HEK293 (cell line): ENCODE data around the gene APLF.

Experiments used
- YY1 ChIP-seq: fragments of 450-650 bp; formaldehyde crosslinking; IDR thresholded peaks from 2 replicates; pipeline ENCODE4 v1.5.1; 2018; ENCODE audit warnings: missing biosample characterization, missing genetic modification characterization
- ZFP37 ChIP-seq: fragments of 450-650 bp; formaldehyde crosslinking; IDR thresholded peaks from 2 replicates; pipeline ENCODE4 v1.5.1; 2016; ENCODE audit warnings: missing biosample characterization, missing genetic modification characterization
- TF ChIP-seq, protein P1 (sequence below): fragments of 450-650 bp; formaldehyde crosslinking; IDR thresholded peaks from 2 replicates; pipeline ENCODE4 v1.5.1; 2016; ENCODE audit warnings: missing biosample characterization, missing genetic modification characterization

DNA sequence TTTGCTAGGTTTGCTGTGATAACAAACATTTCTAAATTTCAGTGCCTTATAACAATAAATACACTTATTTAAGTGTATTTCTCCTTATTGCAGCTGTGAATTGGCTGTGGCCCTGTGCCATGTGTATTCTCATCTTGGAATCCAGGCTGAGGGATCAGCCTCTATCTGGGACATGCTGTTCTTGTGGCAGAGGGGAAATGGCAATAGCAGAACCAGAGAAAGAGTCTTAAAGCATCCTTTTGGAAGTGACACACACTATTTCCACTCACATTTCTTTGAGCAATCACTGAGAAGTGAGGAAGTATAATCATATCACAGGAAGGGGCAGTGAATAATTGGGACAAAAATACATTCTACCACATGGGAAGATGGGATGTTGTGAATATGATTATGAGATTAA is 109.8 kb downstream of the APLF start:
- TF ChIP-seq YY1 (tag by site-specific recombination) (no peak), ZFP37 (tag by site-specific recombination) (no peak)
- TF ChIP-seq, protein P1, sequence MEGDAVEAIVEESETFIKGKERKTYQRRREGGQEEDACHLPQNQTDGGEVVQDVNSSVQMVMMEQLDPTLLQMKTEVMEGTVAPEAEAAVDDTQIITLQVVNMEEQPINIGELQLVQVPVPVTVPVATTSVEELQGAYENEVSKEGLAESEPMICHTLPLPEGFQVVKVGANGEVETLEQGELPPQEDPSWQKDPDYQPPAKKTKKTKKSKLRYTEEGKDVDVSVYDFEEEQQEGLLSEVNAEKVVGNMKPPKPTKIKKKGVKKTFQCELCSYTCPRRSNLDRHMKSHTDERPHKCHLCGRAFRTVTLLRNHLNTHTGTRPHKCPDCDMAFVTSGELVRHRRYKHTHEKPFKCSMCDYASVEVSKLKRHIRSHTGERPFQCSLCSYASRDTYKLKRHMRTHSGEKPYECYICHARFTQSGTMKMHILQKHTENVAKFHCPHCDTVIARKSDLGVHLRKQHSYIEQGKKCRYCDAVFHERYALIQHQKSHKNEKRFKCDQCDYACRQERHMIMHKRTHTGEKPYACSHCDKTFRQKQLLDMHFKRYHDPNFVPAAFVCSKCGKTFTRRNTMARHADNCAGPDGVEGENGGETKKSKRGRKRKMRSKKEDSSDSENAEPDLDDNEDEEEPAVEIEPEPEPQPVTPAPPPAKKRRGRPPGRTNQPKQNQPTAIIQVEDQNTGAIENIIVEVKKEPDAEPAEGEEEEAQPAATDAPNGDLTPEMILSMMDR (tag by site-specific recombination) = no peak
